GM23248 (cell line): ENCODE measurements around the gene TMEM44.

Experiments used
- EZH2 ChIP-seq: fragments of 200-600 bp; sonication (generic); IDR thresholded peaks from 2 replicates; pipeline ENCODE4 v1.6.1; 2018; ENCODE audit warnings: antibody characterized with exemption, mild to moderate bottlenecking; ENCODE audit not compliant: insufficient read depth, poor library complexity, severe bottlenecking
- EZH2phosphoT487 ChIP-seq: fragments of 200-600 bp; sonication (generic); IDR thresholded peaks from 2 replicates; pipeline ENCODE4 v1.6.1; 2018; ENCODE audit warnings: antibody characterized with exemption, moderate library complexity, mild to moderate bottlenecking, low read depth; ENCODE audit not compliant: insufficient read depth

GRCh38 chr3:194587438-194587931, 45.7 kb downstream of the TMEM44 start:
- TF ChIP-seq EZH2, result no peak
- no peak for TF ChIP-seq EZH2phosphoT487
